Measurements from ENCODE around the gene ASB11.
"Not testable (repeated sequence)": the region's sequence is repeated elsewhere in the genome, so short reads cannot be mapped to it uniquely, and the experiment has no call there.

The ASB11 gene

GRCh38 chrX:15301924-15302323, 13.5 kb downstream of the ASB11 start:
- no peak for DNase-seq

DNA sequence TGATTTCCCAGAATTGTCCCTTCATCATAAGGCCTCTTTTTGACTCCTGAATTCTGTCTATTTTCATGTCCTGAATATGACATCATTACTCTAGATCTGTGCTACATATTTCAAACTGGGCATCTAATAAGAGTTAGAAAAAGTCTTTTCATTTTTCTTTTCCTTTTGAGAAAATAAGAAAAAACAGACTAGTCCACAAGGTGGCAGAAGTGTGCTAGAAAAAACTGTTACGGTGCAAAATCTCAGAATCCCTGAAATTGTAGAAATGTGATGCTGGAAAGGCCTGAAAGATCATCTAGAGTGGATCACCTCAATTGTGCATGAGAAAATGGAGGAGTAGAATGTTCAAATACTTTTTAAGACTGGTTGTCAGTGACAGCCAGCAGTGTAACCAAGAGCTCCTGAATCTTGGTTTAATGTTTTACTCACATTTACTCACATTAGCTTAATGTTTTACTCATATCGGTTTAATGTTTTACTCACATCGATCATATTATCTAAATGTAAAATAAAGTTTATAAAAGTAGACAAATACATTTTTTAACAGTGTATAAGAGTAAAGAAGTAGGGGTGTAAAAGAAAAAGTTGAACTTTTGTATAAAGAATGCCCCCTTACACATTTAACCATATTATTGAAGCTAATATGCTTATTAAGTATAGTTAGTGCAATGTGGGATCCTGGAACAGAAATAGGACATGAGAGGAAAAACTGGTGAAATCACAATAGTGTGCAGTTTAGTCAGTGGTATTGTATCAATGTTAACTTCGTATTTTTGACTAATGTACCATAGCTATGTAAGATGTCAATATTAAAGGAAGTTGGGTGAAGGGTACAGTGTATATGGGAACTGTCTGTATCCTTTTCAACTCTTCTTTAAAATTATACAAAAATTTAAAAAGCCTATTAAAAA, 15.2 kb downstream of the ASB11 start:
- DNase-seq = no peak

- DNase-seq = no peak
Measured at GRCh38 chrX:15298780-15299179, 16.7 kb downstream of the ASB11 start.

- DNase-seq = no peak
Measured at GRCh38 chrX:15298201-15298600, 17.2 kb downstream of the ASB11 start.

- no peak for DNase-seq
Measured at GRCh38 chrX:15293451-15293850, 22.0 kb downstream of the ASB11 start.

- DNase-seq = no peak
Measured at GRCh38 chrX:15292861-15293260, 22.6 kb downstream of the ASB11 start.

DNA sequence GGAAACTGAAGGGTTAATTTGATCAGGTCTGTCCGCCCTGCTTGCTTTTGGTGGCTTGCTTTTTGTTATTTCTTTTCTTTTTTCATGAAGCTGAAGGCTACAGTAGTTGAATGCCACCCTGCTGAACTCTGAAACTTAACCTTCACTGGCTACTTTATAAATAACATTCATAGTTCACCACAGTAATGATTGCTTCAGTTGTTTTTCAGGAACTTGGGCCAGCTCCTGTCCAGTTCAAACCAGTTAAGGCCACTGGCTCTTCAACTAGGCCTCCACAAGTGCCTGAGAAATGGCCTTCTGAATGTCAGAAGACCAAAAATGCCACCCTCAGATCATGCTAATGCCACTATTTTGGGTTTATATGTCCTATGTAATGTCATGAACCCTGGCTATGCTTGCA, 37.8 kb downstream of the ASB11 start:
- no peak for DNase-seq

- DNase-seq = no peak
Measured at GRCh38 chrX:15274946-15275345, 40.5 kb downstream of the ASB11 start.

- not testable (repeated sequence) for DNase-seq
Measured at GRCh38 chrX:15273275-15273674, 42.2 kb downstream of the ASB11 start.

DNA sequence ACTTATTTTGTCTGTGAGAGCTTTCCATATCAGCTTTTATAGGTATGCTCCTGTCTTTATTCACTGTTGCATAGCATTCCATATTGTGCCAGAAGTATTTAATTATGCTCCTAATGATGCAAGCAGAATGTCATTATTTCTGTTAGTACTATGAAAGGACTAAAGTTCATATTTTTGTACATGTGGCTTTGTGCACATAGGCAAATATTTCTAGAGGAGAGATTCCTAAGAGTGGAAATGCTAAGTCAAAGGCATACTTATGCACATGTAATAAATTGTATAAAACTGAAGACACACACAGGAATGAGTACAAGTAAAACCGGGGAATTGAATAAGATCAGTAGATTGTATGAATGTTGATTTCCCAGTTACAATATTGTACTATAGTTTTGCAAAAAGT, 43.7 kb downstream of the ASB11 start:
- no peak for DNase-seq

DNA sequence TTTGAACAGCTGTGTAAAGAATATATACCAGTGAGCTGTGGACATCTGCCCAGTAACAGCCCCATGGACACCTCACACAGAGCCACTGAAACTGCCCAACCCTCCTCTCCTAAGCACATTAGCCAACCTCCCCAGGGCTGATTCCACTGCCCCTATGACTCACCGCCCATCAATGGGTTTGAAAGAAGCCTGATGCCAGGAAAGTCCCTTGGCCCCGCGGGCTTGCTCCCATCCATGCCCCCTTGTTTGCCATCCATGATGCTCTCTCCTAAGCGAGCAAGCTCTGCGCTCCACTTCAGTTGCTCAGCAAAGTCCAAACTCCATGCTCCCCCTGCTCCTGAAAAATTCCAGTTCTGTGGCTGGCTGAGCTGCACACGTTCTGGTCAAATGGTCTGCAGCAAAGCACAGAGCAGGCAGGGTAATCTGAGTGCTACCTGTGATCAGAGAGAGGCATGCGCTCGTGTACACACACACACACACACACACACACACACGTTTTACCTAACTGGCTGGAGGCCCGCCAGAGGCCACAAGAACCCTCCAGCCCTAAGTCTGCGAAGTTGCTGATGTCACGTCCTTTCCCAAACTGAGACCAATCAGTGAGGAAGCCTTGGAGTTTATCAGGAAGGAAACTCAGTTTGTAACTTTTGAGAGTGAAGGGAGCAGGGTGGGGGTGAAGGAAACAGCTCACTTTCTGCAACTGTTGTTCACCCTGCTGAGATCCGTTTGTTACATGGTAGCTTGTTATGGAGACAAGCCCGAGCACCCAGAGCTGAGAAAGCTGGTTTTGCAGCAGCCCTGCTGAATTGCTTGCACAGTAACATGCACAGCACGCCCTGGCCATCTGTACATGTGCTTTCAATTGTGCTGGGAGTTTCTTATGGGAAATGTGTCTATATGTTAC, 45.6 kb downstream of the ASB11 start, which contains the start of gene ASB9:
ASB9 (minus strand) TSS at position 466 of the 904 bp plus-strand sequence; CDS start at position 257, 209 bp downstream.
- peak in 1 of 2 experiments; percentile 3 for DNase-seq

DNA sequence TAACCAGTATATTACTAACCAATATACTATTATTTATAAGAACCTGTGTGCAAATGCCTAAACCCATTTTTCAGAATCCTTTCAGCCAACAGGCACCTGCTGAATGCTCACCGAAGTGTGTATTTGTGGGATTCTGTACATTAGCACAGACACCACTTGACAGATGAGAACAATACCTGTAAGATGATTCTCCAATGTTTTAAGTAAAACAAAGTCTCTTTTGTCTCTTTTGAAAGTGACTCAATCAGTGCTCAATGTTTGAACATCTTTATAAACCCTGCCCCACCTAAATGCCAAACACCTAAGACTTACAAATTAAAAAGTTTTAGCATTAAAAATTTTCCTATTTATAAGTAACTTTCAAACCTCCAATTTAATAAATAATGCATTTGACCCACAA, 46.3 kb downstream of the ASB11 start:
- DNase-seq = no peak

DNA sequence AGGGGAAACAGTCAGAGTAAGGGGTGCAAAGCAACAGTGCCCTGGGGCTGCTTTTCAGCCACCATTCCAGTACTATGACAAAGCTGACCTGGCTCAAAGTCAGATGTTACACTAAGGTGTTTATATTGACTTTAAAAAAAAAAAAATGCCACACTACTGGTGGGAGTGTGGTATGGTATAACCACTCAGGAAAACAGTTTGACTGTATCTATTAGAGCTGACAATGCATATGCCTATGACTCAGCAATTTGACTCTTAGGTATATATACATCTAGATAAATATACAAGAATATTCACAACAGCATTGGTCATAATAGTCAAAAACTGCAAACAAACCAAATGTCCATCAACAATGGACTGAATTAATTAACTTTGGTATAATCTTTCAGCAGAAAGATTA, 60.6 kb downstream of the ASB11 start:
- no peak for DNase-seq

DNA sequence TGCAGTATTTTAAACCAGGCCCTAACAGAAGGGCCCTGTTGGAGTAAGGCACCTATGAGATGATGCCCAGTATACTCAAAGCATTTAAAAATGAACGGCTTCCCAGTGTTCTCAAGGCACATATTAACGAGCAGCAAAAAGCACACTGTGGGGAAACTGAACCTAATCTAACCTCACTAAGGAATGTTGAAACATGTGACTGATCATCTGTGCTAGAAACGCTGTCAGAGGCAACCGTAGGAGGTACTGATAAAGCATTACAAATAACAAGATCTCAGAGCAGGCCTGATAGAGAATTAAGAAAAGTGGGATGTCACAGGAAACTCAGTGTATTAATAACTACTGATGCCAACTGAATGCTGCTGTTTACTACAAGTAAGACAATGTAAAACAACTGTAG, 69.5 kb downstream of the ASB11 start:
- DNase-seq = no peak

DNA sequence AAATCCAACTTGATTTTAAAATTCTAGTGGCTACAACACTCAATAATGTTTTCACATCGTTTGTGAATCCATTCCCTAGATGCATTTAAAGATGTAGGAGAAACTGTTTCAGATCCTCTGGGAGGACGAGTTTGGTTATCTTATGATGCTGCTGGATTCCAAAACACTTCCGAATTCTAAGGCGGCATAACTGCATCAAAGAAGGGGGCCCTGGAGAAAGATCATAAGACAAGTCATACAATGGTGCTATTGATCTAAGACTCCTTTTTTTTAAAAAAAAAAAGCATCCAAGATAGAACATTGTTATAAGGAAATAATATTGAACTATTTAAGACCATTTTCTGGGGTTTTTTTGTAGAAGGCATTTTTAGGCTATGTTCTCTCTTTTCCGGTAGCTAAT, 71.0 kb downstream of the ASB11 start:
- DNase-seq = no peak

GRCh38 chrX:15242899-15243555, 72.4 kb downstream of the ASB11 start:
- peak in 1 of 2 experiments; percentile 11 for DNase-seq

- no peak for DNase-seq
Measured at GRCh38 chrX:15241301-15241700, 74.1 kb downstream of the ASB11 start.

DNA sequence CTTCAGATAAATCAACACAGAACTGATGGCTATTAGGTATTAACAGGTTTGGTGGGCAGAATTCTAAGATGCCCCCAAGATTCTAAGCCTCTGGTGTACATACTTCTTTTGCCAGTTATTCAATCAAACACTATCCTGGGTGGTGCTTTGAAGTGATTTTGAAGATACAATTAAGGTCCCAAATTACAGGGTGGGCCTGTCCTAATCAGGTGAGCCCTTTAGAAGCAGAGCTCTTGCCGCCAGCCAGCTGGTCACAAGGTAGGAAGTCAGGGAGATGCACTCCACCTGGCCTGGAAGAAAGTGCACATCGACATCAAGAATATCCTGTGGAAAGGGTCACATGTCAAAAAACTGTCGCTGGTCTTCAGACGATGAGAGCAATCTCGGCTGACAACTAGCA, 75.0 kb downstream of the ASB11 start:
- DNase-seq = no peak

DNA sequence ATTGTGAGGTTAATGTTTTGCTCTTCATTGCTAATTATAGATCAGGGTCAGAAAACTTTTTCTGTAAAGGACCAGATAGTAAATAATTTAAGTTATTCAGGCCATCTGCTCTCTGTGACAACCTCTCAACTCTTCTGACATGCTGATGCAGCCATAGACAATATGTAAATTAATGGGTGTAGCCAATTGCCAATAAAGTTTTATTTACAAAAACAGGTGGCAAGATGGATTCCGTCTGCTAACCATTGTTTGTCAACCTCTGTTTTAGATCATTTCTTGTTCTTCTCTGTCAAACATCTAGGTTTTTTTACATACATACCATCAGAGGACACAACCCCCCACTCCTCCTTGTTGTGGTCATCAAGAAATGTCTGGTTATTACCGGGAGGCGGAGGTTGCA, 79.3 kb downstream of the ASB11 start:
- DNase-seq = no peak

DNA sequence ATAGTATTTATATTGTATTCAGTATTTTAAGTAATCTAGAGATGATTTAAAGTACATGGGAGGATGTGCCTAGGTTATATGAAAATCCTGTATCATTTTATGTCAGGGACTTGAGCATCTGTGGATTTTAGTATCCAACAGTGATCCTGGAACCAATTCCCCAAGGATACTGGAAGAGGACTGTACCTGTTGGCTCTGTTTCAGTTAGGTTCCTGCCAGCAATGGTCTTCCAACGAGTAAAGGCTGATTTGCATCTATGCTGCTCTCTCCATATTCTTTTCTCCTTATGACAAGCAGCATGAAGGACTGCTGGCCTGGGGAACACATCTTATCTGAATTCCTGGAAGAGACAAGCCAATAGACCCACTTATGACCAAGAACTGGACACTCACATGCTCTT, 80.4 kb downstream of the ASB11 start:
- no peak for DNase-seq

DNA sequence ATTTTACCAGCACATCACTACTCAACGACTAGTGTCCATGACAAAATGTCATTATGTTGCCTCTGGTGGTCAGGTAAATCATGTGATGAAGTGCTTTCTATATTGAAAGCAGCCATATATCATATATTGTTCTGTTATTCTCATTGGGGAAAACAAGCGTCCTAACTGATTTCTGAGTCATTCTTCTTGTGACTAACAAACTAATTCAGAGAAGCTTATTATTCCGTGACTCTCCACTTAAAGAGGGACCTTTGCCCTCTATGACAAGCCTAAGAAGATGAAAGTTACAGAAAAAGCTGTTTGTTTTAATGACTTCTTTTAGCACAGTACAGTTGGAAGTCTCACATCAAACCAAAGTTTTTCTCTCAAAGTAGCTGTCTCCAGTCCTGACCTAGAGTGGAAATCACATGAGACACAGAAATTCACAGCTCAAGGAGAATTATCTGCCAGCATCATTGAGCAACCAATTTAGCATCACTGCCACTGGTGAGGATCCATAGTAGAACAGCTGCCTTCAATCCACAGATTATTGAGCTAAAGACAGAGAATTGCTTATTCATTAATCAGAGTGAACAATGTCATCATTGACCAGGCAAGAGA, 81.9 kb downstream of the ASB11 start:
- DNase-seq = no peak

Data from SW 1271 (cell line).